HG02763 (cell line): Measurements from ENCODE around the gene TPCN1.

Experiments used
- ATAC-seq: cut with Tn5 transposase; IDR thresholded peaks from one replicate; pipeline ENCODE4 v1.9.1; 2021; ENCODE audit warnings: mild to moderate bottlenecking, moderate library complexity; ENCODE audit not compliant: unreplicated experiment

Gene TPCN1

GRCh38 chr12:113257564-113257963 lies 36.3 kb downstream of the TPCN1 start:
- ATAC-seq, result no peak

- ATAC-seq, result no peak
These were observed 38.9 kb downstream of the TPCN1 start for GRCh38 chr12:113260127-113260526.

- no peak for ATAC-seq
These were observed 39.5 kb downstream of the TPCN1 start for GRCh38 chr12:113260636-113261300.

- no peak for ATAC-seq
These were observed 40.7 kb downstream of the TPCN1 start for GRCh38 chr12:113261847-113262470.

GRCh38 chr12:113262710-113263109 lies 41.4 kb downstream of the TPCN1 start:
- ATAC-seq, result no peak

GRCh38 chr12:113263431-113263963 lies 42.2 kb downstream of the TPCN1 start:
- ATAC-seq, result no peak

GRCh38 chr12:113266106-113266895 lies 45.0 kb downstream of the TPCN1 start:
- ATAC-seq, result no peak

- ATAC-seq, result no peak
These were observed 46.4 kb downstream of the TPCN1 start for GRCh38 chr12:113267621-113268020.

- ATAC-seq, result no peak
These were observed 46.9 kb downstream of the TPCN1 start for GRCh38 chr12:113268136-113268535.

GRCh38 chr12:113268621-113269020 lies 47.4 kb downstream of the TPCN1 start:
- ATAC-seq, result no peak

GRCh38 chr12:113269257-113269943 lies 48.1 kb downstream of the TPCN1 start:
- no peak for ATAC-seq

GRCh38 chr12:113270709-113271009 lies 49.4 kb downstream of the TPCN1 start:
- no peak for ATAC-seq

- ATAC-seq, result no peak
These were observed 50.2 kb downstream of the TPCN1 start for GRCh38 chr12:113271466-113271852.

- no peak for ATAC-seq
These were observed 50.7 kb downstream of the TPCN1 start for GRCh38 chr12:113271853-113272561.

GRCh38 chr12:113273053-113273725 lies 51.9 kb downstream of the TPCN1 start:
- no peak for ATAC-seq

GRCh38 chr12:113274848-113275247 lies 53.6 kb downstream of the TPCN1 start:
- no peak for ATAC-seq

GRCh38 chr12:113276306-113276705 lies 55.0 kb downstream of the TPCN1 start:
- no peak for ATAC-seq

GRCh38 chr12:113276946-113277500 lies 55.8 kb downstream of the TPCN1 start:
- ATAC-seq, result no peak

- ATAC-seq, result no peak
These were observed 56.2 kb downstream of the TPCN1 start for GRCh38 chr12:113277511-113277910.

- ATAC-seq, result no peak
These were observed 56.9 kb downstream of the TPCN1 start for GRCh38 chr12:113278141-113278540.
